SH-SY5Y (cell line): ENCODE measurements around the gene CRB3.

Experiments
- GATA2 ChIP-seq: IDR thresholded peaks from 2 replicates; pipeline ENCODE4 v1.6.1; 2011; ENCODE audit warnings: mild to moderate bottlenecking, low read depth, low read length
- GATA3 ChIP-seq: IDR thresholded peaks from 2 replicates; pipeline ENCODE4 v1.6.1; 2011; ENCODE audit warnings: low read depth, mild to moderate bottlenecking, low read length, moderate library complexity

GRCh38 chr19:6414793-6415590 lies 49.1 kb upstream of the CRB3 start:
- TF ChIP-seq GATA2 = no peak
- TF ChIP-seq GATA3 = no peak
